ENCODE measurements around the gene PTPRG. TPM values are rescaled to one million over a fixed set of nuclear protein-coding genes. Genes with fewer than 3 reads are reported as not detected.

PTPRG gene
- polyA plus RNA-seq, 1 donor, result 95.1 TPM

- DNase-seq, result no peak
Measured at GRCh38 chr3:62281726-62282125, 720.4 kb downstream of the PTPRG start.

- DNase-seq, result no peak
Measured at GRCh38 chr3:62284442-62284841, 723.1 kb downstream of the PTPRG start.

GRCh38 chr3:62287392-62287927 lies 726.1 kb downstream of the PTPRG start:
- DNase-seq, result no peak

DNA sequence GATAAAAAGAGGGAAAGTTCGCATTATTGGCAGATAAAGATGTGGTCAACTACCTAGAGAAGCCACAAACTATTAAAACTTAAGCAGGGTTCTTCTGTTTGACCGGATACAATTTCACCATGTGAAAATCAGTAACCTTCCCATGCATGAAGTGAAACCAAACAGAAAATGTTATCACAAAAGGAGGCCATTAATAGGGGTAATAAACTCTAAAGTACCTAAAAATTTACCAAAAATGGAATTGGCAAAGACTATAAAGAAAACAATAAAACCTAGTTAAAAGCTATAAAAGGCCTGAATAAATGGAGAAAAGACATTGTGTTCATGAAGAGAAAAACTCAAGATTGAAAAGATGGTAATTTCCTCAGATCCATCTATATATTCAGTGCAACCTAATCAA lies 728.6 kb downstream of the PTPRG start:
- DNase-seq, result no peak

DNA sequence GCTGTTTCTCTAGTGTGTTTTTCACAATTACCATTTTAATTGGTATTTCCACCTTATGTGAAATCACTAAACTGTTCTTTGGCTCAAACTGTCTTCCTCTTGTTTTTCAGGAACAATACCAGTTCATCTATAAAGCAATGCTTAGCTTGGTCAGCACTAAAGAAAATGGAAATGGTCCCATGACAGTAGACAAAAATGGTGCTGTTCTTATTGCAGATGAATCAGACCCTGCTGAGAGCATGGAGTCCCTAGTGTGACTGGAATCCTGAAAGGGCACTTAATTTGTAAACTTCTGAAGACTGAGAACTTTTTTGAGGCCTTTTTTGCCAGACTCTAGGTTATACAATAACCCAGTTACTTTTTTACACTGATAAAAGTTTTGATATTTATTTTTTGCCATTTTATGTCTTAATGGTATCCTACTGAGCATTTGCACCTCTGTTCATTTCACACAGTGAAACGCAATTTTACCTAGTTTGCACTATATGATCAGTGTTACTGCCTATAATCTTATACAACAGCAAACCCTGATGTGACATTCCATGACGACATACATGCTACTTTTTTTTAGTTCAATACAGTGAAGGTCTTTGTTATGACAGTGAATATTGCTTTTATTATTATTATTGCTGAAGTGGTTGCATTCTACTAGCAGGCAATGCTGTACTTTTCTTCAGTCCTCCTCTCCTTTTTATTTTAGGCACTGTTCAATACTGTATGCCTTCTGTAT lies 731.8 kb downstream of the PTPRG start:
- no peak for DNase-seq

DNA sequence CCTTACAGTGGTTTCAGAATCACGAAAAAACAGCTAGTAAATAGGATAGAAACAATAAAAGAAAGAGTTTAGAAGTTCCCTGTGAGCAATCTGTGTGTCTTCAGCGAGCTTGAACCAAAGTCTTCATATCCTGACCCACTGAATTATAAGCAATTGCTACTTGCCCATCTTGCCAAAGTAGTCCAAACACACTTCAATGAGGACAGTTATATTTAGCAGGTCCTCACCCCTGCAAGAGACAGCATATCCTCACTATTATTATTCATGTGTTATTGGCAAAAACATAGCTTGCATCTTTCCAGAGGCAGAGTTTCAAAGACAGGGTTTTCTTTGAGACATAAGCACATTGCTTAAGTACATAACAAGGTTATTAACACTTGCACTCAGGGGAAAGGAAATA lies 734.2 kb downstream of the PTPRG start:
- DNase-seq, result no peak

GRCh38 chr3:62300617-62301016 lies 739.2 kb downstream of the PTPRG start:
- DNase-seq, result no peak

DNA sequence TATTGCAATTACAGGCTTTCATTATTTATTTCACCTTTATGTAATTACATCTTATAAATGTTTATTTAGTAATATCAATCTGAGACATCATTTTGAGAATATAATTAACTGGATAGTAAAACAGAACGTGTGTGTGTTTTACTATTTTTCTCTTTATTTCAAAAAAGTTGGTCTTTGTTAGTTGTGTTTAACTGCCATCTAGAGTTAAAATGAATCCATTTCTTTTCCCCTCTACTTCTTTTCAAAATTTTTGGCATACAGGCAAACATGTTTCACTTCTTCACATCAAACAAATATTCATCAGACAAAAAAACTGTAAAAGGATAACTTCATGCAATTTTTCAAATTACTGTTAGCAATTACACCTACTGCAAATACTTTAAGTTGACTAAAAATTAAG lies 750.8 kb downstream of the PTPRG start:
- DNase-seq, result no peak

- no peak for DNase-seq
Measured at GRCh38 chr3:62316525-62316924, 755.2 kb downstream of the PTPRG start.

DNA sequence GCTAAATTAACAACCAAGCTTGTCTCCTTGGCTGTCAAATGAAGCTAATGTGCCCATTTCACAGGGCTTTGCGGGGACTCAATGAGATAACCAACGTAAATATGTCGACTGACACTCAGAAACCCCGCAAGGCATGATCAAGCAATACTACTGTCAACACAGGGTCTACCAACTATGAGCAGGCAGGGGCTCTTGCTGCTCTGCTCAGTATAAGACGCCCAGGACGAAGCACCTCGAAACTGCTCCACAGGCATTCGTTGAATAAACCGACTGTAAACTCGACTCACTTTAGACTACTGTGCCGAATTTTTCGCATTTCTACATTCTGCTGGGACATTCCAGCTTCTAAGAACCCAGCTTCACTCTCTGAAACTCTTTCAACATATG lies 757.0 kb downstream of the PTPRG start:
- DNase-seq, result peak; percentile 7

GRCh38 chr3:62318752-62319569 lies 757.6 kb downstream of the PTPRG start:
- DNase-seq, result peak; percentile 77

GRCh38 chr3:62319570-62320243 lies 758.3 kb downstream of the PTPRG start:
- DNase-seq, result no peak

DNA sequence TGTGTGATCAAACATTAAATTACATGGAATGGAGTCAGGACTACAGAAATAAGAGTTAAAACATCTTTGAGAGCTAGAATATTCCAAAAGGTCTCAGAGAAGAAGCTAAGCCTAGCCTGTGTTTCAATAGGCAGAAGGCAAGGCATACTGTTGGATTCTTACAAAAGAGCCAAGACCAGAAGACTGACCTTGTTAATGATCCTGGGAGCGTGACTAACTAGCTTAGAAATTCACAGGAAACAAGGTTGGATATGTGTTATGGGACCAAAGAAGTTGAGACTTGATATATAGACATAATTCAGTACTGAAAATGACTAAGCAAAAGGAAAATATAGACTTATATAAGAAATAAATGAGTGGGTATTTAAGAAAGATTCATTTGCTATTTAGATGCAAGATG lies 761.9 kb downstream of the PTPRG start:
- no peak for DNase-seq

- no peak for DNase-seq
Measured at GRCh38 chr3:62325896-62326295, 764.5 kb downstream of the PTPRG start.

DNA sequence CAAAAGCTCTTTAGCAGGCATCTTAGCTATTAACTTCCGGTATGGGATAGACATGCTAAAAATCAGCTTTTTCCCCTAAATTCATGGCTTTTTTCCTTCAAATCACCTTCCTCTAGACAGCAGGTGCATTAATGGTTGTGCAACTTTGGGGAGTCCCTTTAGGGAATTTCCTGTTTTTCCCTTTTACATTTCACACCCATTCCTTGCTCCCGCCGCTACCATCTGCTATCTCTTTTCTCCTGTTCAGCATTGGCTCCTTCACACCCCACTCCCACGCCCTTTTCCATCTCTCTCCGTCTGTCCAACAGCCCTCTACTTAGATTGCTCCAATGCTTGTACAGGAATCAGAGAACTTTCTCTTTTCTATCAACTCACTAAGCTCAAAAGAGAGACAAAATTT lies 768.6 kb downstream of the PTPRG start:
- DNase-seq, result no peak

DNA sequence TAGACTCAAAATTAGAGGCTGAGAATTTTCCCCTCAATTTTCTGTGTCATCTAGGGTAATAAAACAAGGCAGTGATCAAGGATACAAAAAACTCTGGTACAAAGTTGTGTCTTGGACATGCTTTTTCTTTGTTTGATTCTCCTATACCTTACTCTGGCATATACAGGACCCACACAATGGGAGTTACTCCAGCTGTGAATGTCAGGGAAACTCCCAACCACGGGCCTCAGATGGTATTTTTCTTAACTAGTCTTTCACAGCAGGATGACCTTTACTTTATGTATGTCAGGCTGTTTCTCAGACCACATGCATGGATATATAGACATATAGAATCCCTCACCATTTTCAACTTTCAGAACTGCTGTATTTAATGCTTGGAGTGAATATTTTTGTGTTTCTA lies 770.6 kb downstream of the PTPRG start:
- no peak for DNase-seq

DNA sequence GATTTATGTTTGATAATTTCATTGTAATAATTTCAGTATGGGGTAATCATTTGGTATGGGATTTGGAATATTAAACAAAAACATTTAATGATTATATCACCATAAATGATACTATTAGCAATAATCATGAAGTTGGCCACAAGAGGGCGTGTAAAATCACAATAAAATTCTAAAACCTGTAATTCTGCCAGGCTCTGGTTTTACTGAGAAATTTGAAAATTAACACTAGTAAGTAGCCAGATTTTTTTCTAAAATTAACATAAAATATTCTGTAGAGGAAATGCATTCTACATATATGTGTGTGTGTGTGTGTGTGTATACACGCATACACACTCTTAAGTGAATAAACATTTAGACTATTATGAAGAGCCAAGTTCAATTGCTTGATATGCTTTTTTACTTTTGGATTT lies 771.5 kb downstream of the PTPRG start:
- DNase-seq, result peak; percentile 21

DNA sequence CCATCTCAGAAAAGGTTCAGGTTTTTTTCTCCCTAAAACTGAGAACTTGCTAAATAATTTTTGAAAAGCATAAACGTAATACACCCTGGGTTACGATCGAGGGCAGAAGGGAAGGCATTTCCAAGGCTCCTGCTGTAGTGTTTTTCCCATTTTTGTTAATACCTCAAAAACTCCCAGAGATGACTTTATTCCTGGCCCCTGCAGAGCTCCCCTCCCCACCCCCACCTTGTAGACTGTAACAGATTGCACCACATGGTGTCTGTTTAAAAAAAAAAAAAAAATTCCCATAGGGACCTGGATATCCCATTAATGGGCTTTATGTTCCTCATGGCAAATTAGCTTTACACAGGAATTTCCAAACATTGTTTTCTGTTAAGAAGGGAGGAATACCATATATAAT lies 773.8 kb downstream of the PTPRG start:
- no peak for DNase-seq

DNA sequence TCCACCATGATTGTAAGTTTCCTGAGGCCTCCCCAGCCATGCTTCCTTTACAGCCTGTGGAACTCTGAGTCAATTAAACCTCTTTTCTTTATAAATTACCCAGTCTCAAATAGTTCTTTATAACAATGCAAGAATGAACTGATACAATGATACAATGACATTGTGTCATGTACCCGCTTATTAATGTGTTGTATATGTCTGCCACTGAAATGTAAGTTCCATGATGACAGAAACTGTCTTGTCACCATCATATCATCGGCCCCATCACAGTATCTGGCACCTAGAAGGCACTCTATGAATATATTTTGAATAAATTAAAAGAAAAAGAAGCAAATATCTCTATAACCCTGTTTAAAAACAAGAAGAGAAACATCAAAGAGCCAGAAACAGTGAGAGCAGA lies 782.4 kb downstream of the PTPRG start:
- no peak for DNase-seq
